Measurements from ENCODE around the gene REPS1.
"Not testable (repeated sequence)": the region's sequence is repeated elsewhere in the genome, so short reads cannot be mapped to it uniquely, and the experiment has no call there.

The REPS1 gene, protein sequence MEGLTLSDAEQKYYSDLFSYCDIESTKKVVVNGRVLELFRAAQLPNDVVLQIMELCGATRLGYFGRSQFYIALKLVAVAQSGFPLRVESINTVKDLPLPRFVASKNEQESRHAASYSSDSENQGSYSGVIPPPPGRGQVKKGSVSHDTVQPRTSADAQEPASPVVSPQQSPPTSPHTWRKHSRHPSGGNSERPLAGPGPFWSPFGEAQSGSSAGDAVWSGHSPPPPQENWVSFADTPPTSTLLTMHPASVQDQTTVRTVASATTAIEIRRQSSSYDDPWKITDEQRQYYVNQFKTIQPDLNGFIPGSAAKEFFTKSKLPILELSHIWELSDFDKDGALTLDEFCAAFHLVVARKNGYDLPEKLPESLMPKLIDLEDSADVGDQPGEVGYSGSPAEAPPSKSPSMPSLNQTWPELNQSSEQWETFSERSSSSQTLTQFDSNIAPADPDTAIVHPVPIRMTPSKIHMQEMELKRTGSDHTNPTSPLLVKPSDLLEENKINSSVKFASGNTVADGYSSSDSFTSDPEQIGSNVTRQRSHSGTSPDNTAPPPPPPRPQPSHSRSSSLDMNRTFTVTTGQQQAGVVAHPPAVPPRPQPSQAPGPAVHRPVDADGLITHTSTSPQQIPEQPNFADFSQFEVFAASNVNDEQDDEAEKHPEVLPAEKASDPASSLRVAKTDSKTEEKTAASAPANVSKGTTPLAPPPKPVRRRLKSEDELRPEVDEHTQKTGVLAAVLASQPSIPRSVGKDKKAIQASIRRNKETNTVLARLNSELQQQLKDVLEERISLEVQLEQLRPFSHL

DNA sequence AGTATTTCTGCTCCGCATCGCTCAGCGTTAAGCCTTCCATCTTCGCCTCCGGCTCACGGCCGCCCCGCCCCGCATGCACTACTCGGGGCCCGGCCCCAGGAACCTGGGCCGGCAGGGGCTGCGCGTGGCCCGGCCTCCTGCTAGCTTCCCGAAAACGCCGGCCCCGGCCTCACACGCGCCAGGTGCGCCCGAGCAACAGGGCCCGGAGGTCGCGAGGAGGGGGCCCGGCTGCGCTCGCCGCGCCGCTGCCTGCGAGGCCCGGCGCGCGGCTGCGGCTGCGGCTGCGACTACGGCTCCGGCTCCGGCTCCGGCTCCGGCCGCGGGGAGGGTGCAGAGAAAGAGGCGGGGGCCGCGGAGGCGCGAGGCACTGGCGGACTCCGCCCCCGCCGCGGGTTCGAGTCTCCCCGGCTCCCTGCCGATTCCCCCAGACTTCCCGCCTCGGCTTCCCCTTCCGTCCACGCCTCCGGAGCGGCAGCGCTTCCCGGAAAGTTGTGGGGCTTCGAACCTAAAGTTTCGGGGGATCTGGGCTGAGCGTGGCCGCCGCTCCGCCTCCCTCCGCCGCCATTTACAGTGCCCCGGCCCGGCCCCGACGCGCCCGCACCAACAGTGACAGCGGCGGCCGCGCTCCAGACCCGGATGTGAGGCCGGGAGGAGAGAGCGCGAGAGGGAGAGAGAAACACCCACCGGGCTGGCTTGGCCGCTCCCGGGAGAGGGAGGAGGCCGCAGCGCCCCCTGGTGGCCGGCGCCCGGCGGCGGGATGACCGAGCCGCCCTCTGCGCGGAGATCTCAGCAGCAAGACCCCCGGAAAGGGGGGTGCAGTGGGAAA lies at the start of gene REPS1:
REPS1 (minus strand) TSS at position 611 of the 826 bp plus-strand sequence; CDS start at position 40, 571 bp downstream.
- peak; percentile 81 for DNase-seq

DNA sequence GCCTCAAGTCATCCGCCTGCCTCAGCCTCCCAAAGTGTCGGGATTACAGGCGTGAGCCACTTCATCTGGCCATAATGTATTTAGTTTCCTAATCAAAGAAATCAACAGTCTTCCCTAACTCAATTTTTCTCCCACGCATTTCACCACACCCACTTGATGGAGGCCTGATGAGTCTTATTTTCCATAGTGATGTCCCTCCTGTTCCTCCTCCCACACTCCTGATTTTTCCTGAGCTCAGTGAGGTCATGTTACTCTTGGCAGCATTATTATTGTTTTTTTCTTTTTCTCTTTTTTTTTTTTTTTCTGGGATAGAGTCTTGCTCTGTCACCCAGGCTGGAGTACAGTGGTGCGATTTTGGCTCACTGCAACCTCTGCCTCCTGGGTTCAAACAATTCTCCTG lies 49.4 kb upstream of the REPS1 start:
- DNase-seq = no peak

DNA sequence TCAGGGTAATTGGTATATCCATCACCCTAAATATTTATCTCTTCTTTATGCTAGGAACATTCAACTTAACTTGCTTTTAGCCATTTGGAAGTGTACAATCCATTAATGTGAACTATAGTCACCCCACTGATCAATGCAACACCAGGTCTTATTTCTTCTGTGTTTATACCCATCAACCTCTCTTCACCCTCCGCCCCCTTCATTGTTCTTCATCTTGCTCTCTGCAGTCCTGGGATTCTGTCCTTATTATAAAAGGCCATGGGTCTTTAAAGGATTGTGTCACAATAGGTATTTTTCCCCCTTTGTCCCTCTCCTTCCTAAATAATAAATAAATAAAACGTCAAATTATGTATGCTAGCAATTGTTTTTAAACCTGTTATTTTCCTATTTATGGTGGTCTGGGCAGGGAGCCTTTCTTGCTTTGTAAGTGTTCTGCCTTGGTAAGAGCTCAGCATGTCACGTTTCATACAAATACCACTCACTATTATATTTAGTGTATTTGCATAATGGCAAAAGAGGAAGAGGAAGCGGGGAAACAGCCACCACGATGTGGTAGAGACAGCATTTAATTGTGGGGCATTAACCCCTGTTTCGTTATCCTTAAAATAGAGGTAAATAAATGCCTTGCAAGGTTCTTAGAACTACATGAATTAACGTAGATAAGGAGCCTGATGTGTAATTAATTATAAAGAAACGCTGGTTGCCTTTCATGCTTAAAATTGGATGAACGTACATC lies 42.3 kb upstream of the REPS1 start:
- no peak for DNase-seq

DNA sequence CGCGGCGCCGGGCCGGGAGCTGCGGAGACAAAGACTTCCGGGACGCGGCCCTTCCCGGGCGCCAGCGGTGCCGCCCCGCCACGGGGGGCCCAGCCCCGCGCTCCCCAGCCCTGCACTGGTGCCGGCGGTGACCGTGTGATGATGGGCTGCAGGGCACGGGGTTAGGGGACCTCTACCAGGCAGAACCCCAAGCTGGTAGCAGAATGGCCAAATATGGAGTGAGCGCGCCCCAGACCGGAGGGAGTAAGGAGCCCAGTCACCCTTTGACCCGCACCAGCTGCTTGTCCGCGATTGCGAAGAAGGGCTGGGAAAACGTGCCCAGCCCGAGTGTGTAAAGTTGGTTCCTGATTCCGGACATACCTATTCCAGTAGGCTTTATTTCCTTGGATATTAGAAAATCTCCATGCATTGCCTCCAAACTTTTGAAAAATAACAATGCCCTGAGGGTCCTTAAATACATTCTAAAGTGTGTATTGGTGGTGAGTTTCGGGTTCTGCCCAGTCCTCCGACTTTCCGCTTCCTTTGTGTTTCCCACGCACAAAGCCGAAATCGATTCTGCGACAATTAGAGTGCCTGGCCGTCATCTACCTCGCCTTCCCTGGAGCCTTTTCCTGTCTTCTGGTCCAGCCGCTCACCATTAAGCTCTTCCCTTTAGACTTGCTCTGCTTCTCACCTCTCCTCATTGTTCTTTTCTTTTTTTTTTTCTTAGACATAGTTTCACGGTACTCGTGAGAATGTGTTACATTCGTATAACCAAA lies 41.6 kb upstream of the REPS1 start:
- DNase-seq = no peak

DNA sequence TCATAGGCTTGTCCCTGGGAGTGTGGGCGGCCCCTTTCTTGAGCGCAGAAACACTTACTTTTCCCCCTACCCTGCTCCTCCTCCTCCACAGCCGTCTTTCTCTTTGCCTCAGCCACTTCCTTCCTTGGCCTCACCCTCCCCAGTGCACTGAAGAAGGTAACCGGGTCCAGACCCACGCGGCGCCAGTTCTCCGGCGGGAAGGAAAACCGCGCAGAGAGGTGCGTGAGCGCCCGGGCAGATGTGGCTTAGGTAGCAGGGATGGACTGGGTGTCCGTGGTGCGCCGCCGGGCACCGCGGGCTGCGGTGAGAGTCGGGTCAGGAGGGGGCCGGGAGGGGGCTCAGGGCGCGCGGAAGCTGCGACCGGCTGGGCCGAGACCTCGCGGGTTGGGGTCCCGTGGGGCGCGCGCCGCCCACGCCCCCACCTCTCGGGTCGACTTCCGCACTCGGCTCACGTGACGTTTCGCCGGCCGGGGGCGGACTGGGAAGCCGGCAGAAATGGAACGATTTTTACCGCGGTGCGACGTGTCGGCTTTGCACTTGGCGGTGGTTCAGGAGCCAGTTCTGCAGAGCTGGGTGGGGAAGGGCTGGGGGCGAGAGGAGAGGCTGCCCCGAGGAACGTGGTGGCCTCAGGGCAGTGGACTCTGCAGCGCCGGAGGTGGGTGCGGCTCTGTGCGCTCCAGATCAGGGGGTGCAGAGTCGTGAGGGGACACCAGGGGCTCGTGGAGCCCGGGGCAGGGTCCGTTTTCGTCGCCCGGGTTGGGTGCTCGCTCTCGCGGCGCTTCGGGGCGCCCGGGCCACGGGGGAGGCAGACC lies 40.8 kb upstream of the REPS1 start, which contains the start of gene ABRACL:
ABRACL (plus strand) TSS at position 88 of the 812 bp plus-strand sequence. CDS start 5,416 bp downstream, outside the sequence.
- no peak for DNase-seq

DNA sequence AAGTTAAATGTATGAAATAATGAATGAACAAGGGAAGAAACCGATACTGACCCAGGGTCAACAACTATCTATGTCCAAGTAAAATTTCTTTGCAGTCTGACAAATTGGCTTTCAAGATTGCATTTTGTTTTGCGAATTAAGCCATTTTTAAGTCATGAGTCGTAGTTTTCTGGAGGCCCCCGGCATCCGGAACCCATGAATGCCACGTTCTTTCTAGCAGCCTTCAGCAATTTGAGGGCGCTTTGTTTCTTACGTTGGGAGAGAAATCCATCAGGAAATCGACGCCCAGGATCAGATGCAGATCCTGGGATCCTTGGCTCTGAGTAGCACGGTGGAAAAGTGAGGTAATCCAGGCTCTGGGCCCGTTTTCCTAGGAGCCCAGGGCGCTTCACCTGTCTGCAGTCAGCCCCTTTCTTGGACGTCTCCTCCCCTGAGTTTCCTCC lies 40.2 kb upstream of the REPS1 start:
- DNase-seq = no peak

DNA sequence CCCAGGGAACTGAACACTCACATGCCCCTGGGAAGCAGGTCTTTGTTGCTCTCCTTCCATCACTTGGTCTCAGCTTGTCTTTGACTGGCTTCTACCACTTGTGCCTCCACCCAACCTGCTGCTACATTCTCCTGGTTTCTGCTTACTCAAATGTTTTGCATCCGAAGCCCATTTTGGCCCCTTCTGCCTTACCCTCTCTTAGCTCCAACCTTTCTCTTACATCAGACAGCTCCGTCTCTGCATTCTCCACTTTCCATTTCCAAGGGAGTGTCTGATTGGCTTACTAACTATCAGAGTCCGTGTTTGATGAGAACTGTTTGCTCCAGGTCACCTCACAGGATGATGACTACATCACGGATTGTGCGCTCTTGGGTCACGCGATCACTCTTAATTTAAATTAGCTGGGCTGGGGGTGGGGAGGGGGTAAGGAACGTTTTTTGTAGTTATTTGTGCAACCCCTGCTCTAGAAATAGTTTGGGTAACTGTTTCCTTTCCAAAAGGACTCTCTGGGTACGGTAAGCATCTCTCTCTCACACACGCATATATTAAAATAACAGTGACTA lies 39.6 kb upstream of the REPS1 start:
- DNase-seq = no peak

DNA sequence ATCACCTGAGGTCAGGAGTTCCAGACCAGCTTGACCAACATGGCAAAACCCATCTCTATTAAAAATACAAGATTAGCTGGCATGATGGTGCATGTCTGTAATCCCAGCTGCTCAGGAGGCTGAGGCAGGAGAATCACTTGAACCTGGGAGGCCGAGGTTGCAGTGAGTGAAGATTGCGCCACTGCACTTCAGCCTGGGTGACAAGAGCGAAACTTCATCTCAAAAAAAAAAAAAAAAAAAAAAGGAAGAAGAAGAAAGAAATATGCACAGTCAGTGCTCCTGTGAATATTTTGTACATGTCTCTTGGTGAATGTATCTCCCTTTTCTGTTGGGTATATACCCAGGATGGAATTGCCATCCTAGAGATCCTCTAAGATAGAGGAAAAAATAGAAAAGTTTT lies 37.4 kb upstream of the REPS1 start:
- DNase-seq = not testable (repeated sequence)

DNA sequence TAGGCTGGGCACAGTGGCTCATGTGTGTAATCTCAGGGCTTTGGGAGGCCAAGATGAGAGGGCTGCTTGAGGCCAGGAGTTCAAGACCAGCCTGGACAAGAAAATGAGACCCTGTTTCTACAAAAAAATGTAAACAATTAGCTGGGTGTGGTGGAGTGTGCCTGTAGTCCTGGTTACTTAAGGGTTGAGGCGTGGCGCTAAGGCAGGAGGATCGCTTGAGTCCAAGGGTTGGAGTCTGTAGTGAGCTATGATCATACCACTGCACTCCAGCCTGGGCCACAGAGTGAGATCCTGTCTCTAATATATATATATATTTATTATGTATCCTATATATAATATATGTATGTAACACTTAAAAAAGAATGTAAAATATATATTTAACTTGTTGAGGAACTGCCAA lies 32.6 kb upstream of the REPS1 start:
- DNase-seq = no peak

DNA sequence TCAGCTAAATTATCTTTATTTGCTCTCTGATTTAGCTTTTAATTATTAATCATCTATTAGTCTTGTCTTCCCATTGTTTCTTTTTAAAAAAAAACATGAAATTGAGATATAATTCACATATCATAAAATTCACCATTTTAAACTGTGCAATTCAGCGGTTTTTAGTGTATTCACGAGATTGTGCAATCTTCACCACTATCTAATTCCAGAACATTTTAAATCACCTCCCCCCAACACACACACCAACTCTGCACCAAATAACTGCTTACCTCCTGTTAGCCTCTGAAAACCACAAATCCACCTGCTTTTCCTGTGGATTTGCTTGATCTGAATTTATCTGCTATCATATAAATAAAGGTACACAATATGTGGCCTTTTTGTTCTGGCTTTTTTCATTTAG lies 31.7 kb upstream of the REPS1 start:
- DNase-seq = no peak

DNA sequence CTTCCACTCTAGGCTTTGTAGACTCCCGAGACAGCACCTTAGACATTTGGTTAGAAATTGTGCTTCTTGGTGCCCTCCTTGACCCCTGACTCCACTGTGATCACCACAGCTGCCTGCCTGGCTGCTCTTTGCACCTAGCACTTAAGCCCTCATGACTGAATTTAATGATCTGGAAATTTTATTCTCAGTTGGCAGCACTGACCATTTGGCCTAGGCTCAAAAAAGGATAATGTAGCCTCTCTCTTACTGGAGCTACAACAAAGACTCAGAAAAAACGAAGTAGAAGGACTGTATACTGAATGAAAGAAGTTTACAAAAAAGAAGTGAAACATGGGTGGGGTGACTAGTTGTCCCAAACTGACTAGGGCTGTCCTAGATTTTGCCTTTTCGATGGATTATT lies 29.2 kb upstream of the REPS1 start:
- DNase-seq = no peak

DNA sequence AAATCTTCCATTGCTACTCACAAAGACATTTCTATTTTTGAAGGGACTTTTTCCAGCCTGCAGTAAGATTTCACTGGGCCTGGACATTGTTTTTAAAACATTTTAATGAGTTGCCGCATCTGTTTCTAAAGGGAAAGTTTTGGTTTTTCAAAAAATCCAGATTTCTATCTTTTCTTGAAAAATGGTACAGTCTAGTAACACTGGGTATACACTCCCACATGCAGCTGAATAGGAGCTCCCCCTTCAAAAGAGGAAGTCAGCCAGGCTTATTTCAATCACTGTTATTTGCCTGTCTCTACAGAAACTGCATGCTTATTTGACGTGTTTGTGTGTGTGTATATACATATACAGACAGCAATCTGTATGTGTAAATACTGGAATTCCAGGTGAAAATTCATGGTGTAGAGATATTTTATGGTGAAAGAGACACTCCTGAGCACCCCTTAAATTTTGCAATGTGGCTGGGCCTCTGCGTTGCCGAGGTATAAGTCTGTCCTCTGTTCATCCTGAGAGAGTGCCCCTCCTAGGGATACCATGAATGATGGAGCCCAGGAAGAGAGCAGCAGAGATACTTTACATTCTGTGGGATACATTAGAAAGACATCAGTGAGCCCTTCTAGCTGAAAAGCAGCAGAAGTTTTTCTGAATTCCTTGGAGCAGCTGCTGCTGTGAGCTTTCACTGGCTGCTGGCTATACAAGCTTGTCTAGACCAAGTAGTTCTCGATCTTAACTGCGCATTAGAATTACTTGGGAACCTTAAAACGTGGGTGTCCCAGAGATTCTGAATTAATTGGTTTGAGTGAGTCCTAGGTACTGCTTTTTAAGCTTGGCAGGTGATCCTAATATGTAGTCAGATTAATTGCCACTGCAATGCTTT lies 28.5 kb upstream of the REPS1 start:
- no peak for DNase-seq

DNA sequence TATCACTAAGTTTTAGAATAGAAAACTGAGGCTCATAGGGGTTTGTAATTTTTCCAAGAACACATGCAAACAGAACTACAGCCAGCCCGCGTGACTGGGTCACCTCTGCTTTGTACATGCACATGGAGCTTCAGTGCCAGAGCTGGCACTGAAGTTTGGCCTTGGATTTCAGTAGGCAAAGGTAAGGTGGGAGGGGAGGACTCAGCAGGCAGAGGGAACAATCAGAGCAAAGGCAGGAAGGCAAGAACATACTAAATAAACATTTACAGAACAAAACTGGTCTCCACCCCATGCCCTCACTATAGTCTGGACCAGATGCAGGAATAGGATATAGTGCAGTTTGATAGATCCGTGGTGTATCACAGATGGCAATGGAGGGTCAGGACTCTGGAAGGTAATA lies 26.9 kb upstream of the REPS1 start:
- DNase-seq = no peak

DNA sequence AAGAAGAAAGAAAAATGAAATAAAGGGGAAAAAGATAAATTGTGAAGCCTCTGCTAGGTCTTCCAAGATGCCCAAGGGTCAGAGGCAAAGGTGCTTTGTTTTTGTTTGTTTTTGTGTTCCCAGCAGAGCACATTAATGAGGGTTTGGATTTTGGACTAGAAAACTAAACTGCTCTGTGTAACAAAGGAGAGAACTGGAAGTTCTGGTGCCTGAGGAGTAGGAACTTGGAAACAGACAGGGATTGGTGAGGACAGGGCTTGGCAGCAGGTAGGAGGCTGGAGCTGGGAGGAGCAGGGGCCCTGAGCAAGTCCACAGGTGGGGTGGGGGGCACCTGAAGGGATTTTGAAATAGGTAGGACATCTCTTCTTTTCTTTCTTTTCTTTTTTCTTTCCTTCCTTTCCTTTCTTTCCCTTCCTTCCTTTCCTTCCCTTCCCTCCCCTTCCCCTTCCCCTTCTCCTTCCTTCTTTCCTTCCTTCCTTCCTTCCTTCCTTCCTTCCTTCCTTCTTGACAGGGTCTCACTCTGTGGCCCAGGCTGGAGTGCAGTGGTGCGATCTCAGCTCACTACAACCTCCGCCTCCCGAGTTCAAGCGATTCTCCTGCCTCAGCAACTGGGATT lies 25.2 kb upstream of the REPS1 start:
- DNase-seq = no peak

DNA sequence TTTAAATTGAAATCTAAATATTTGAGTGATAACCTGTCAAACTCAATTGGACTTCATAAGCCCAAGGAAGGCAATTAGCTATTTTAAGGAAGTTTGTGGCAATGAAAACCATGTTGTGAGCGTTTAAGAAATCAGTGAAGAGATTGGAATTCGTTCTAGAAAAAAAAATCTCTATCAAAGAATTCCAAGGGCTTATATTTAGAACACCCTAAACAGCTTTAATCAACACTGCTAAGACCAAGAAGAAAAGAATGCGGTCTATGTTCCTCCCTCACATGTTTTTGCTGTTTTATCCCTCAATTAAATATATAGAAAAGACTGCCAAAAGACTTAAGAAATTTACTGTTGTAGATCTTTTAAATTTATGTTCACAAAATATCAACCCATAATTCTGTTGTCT lies 23.9 kb upstream of the REPS1 start:
- DNase-seq = no peak

DNA sequence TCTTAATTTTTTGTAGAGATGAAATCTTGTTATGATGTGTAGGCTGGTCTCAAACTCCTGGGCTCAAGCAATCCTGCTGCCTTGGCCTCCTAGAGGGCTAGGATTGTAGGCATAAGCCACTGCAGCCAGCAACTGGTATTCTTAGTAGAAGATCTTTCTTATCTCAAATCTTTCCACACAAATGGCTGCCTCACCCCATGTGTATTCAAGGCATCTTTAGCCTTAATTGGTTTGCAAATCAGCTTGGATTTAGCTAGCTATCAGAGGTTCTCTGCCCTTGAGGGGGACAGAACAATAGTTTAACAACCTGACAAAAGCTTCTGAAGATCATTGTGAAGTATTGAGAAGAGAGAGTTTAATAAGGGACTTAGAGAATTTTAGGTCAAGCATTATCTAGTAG lies 22.6 kb upstream of the REPS1 start:
- DNase-seq = no peak

DNA sequence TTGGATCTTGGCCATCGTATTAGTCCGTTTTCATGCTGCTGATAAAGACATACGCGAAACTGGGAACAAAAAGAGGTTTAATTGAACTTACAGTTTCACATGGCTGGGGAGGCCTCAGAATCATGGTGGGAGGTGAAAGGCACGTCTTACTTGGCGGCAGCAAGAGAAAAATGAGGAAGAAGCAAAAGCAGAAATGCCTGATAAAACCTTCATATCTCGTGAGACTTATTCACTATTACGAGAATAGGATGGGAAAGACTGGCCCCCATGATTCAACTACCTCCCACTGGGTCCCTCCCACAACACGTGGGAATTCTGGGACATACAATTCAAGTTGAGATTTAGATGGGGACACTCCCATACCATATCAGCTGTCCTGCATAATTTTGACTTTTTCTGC lies 20.1 kb upstream of the REPS1 start:
- no peak for DNase-seq

DNA sequence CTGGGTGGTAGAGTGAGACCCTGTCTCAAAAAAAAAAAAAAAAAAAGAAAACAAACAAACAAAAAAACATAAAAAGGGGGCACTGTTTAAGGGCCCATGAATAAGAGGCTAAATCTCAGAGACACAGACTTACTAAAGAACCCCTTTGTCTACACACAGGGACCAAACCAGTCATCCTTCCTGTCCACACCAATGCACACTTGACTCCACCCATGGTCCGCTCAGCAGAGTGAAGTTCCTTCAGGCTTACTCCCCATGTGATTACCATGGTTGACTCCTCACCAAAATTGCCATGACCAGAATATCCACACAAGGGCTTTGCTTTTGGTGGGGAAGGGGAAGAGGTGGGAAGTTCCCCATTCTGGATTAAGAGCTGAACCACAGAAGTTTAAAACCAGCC lies 19.4 kb upstream of the REPS1 start:
- DNase-seq = no peak

DNA sequence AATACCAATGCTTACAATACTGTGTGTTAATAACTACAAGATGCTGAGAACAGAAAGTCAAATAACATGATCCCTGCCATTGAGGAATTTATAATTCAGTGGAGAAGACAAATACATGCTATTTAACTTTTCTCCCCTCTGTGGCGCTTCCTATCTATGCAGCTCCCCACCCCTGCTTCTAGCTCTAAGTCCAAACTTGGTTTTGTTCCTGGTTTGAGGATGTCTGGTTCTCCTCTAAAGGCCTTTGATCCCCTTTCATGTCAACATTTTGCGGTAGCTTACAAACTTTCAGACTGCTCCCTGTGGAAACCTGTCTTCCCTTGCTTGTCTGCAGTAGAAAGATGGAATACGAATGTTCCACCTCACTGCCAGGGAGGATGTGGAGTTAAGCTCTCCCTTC lies 18.4 kb upstream of the REPS1 start:
- no peak for DNase-seq
